ENCODE results near the gene USB1.
"Not testable (repeated sequence)": the region's sequence is repeated elsewhere in the genome, so short reads cannot be mapped to it uniquely, and the experiment has no call there.

Gene USB1

GRCh38 chr16:57970319-57970718 lies 30.9 kb upstream of the USB1 start:
- DNase-seq: no peak

GRCh38 chr16:57970970-57971369 lies 30.2 kb upstream of the USB1 start, which contains the start of gene CNGB1:
Gene CNGB1 (minus strand): TSS chr16:57971128. CDS start chr16:57967286, 3,842 bp downstream.
- no peak for DNase-seq

GRCh38 chr16:57971848-57972247 lies 29.4 kb upstream of the USB1 start:
- no peak for DNase-seq

GRCh38 chr16:57972306-57972705 lies 28.9 kb upstream of the USB1 start:
- DNase-seq: peak; percentile 11

- no peak for DNase-seq
These were observed 24.8 kb upstream of the USB1 start for GRCh38 chr16:57976331-57976796.

GRCh38 chr16:57977418-57978069 lies 23.7 kb upstream of the USB1 start:
- DNase-seq: no peak

- DNase-seq: not testable (repeated sequence)
These were observed 23.1 kb upstream of the USB1 start for GRCh38 chr16:57978070-57978465.

GRCh38 chr16:57979006-57979585 lies 22.1 kb upstream of the USB1 start:
- DNase-seq: no peak

- no peak for DNase-seq
These were observed 19.6 kb upstream of the USB1 start for GRCh38 chr16:57981636-57982035.

GRCh38 chr16:57982385-57982784 lies 18.8 kb upstream of the USB1 start:
- DNase-seq: no peak

GRCh38 chr16:57984443-57985203 lies 16.6 kb upstream of the USB1 start:
- DNase-seq: no peak

- DNase-seq: no peak
These were observed 15.7 kb upstream of the USB1 start for GRCh38 chr16:57985204-57986181.

- no peak for DNase-seq
These were observed 15.0 kb upstream of the USB1 start for GRCh38 chr16:57986196-57986595.

- no peak for DNase-seq
These were observed 13.6 kb upstream of the USB1 start for GRCh38 chr16:57987441-57988177.

- DNase-seq: no peak
These were observed 12.3 kb upstream of the USB1 start for GRCh38 chr16:57988929-57989328.

- DNase-seq: no peak
These were observed 9.6 kb upstream of the USB1 start for GRCh38 chr16:57991551-57992059.

- DNase-seq: no peak
These were observed 9.1 kb upstream of the USB1 start for GRCh38 chr16:57992084-57992483.

GRCh38 chr16:57993438-57993837 lies 7.8 kb upstream of the USB1 start:
- DNase-seq: no peak

- no peak for DNase-seq
These were observed 7.3 kb upstream of the USB1 start for GRCh38 chr16:57993897-57994296.

- DNase-seq: no peak
These were observed 6.8 kb upstream of the USB1 start for GRCh38 chr16:57994361-57994760.

- DNase-seq: peak; percentile 4
These were observed 6.4 kb upstream of the USB1 start for GRCh38 chr16:57994778-57995177.
